Pons (tissue), 1 donor: ENCODE results near the gene PIK3R3.

ENCODE experiments used
- DNase-seq: peaks from one replicate; pipeline ENCODE4 v3.0.0-alpha.2; 2016; ENCODE audit warnings: low spot score

The PIK3R3 gene

DNA sequence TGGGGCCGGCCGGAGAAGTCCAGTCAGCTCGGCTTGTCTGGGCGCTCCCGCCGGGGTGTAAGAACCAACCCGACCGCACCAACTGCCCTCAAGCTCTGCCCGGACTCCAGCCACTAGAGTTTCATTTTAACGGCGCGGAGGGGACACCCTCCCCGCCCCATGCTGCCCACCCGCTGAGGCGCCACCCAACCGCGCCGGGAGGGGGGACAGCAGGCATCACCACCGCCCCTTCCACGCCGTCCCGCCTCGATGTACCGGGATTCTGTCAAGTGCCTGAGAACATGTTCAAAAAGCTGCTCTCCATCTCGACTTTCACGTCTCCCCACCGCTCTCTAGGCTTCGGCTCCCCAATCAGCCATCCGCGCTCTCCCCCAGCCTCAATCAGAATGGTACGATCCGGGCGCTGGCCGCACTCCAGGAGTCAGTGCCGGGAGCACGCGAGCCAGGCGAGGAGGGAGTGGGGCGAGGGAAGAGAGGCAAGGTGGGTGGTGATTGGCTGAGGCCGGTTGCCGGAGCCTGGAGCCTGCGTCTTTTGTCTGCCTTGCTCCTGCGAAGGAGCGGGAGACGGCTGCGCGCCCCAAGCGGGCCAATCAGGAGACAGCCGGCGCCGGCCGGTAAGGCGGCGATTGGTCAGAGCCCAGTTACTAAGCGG is at the start of gene PIK3R3:
PIK3R3 (minus strand) TSS at position 101 of the 652 bp plus-strand sequence. CDS start 677 bp downstream, outside the sequence.
- DNase-seq = peak; percentile 97

DNA sequence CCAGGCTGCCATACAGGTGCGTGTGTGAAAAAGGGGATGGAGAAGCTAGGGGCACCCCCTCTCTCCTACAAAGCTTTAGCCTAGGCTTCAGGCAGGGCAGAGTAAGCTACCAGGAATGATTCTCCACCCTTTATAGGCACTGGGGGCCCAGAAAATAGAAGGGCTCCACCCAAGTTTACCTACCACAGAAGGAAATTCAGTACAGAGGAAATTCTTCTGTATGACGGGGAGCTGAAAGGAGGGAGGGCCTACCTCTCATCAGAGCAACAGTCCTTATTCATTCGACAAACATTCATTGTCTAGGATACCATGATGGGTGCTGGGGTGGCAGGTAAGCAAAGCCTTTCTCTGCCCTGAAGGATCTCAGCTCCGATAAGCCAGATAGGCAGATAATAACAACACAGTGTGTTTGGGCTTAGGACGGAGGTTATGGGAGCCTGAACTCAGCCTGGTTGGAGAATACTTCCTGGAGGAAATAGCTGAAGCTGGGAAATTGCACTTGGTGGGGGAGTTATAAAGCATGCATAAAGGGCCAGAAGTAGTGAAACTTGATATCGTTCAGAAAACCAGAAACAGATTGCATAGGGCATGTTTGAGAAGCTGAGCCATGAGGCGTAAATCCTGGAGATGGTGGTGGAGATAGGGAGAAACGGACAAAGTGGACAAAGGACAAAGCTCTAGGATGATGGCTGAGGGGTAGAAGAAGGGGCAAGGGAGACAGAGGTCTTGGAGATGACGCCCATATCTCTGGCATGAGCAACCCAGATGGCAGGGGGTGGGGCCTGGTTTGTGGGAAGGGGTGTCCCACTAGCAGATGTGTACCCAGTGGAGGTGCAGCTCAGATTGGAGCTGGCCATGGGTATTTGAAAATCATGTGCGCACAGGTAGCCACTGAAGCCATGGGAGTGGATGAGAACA is 49.2 kb upstream of the PIK3R3 start:
- no peak for DNase-seq

DNA sequence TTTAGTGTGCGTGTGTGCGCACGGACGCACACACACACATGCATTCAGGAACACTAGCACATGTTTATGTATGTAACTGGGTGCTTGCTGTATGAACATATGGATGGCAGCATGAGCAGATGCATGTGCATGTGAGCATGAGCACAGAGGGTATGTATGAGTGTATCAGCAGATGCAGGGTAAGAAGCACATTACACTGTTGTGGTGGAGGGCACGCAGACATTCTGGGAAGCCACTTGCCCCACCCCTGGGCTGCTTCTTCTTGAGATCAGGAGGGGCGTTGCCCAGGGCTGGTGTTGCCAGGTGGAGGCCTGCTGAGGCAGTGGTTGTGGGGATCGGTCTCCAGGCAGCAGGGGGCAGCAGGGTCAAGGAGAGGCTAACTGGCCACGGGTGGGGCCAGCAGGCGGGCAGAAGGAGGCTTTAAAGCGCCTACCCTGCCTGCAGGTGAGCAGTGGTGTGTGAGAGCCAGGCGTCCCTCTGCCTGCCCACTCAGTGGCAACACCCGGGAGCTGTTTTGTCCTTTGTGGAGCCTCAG is 47.7 kb upstream of the PIK3R3 start:
- DNase-seq = peak; percentile 57

DNA sequence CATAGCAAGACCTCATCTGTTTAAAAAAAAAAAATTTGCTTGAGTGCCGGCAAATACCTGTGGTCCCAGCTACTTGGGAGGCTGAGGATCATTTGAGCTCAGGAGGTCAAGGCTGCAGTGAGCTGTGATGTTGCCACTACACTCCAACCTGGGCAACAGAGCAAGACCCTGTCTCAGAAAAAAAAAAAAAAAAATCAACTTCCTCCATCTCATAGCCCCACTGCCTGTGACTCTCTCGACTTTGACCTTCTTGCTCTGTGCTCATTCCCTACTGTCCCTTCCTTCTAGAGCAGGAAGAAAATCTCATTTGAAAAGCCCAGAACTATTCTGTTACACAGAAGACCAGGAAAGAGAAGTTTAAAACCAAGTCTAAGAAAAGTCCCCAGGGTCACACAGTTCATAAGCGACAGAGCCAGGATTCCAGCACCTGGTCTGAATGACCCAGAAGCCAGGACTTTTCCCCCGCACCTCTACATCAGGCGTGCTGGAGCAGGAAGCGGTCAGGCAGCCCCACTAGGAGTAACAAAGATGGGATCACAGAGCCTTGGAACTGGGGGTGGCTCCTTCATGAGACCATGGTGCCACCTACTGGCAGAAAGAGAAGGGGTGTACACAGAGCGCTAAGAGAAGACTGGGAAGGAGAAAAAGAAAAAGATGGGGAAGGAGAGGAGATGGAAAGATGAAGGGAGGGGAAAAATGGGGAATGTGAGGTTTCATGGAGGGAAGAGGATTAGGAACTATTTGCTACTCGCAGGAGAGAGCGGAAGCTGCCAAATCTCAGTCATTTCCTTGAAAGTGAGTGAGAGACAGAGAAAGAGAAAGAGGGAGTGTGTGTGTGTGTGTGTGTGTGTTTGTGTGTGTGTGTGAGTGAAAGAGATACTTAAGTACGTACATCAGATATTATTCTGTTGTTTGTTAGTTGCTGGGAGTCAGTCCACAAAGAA is 47.0 kb upstream of the PIK3R3 start:
- DNase-seq = peak; percentile 95

DNA sequence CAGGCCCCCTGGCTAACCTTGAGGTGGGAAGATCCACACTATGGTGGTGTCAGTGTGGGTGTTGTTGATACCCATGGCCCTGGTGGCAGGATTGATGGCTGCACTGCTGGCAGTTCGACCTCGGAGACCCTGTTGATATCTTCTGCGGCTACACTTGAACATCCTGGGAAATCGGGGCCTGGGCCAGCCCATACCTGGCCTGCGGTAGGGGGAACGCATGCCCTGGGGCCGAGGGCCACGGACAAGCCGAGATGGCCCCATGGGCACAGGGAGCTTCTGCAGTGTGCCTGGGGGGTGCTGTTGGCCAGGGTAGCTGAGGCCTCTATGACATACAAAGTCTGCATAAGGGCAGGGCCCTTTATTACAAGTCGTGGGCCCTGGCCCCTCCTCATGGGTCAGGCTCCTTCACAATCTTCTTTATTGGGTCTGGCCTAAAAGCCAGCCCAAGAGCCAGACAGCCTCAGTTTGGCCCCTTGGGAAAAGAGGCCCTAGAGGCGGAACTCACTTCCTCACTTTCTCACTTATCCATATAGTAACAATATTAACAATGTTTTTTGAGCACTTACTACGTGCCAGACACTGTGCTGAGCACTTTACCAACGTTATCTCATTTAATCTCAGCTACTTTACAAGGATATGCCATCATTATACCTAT is 43.9 kb upstream of the PIK3R3 start, which contains the start of gene P3R3URF:
P3R3URF (minus strand) TSS at position 278 of the 655 bp plus-strand sequence; CDS start at position 261, 17 bp downstream.
- DNase-seq = no peak

DNA sequence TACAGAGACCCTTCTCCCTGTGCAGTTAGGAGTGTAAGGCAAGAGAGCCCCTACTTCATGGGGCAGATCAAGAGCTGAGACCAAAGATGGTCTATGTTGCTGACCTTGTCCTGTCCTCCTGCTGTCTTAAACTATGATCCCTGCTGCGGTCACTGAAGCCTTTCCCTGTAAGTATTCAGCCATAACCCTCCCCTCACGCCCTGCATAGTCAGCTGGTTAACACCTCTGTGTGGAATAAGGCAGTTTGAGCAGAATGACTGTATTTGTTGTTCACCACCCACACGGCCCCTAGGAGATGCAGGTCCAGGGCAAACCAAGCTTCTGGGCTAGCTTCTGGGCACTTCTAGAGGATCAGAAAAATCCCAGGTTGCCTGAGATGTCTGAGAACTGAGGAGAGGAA is 42.8 kb upstream of the PIK3R3 start:
- no peak for DNase-seq

DNA sequence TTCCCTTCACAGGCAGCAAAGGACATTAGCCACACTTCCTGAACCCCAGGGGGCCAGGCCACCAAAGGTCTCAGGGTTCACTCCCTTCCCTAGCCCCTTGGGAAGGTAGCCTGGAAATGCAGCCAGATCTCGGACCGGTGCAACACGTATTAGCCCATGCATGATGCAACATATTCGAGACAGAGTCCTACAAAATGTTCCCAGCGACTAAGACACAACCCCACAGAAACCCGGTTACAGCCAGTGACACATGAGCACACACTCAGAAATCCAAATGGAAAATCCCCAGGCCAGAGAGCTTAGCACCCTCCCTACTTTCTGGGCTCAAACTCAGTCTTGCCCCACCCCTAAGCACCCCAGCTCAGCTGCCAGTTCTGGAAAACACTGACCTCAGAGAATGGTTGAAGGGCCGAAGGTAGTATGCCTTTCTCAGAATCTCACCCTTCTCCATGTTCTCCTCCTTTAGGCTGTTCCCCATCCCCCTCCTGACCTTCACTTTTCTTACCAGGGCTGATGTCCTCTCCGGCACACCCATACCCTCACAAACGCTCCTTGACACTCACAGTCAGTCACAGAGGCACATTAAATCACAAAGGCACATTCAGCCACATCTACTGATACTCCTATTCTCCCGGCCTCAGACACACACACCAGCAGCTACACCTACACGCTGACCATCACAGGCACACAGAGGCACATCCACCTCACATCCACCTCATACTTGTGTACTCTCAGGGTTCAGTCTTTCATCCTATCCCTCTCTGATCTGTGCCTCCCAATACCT is 42.2 kb upstream of the PIK3R3 start, which contains the start of gene TSPAN1:
TSPAN1 (plus strand) TSS at position 640 of the 784 bp plus-strand sequence. CDS start 6,021 bp downstream, outside the sequence.
- no peak for DNase-seq

DNA sequence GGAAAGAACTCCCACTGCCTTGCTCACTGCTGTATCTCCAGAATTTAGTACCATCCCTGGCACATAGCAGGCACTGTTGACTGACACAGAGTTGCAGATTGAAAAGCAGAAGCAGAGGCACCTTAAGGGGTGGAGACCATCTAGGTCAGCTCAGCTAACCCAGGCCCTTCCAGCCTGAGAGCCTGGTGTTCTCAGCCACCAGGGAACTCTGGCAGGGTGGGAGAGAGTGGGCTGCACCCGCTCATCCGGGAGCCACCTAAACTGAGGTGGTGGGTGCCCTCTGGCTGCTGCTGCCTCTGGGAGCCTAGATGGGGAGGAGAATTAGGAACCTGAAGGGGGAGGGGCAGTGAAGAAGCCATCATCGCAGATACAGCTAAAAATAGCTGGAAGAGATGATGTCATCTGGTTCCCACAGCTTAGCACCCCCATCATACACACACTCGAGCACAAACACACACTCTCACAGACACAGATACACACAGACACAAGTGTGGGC is 41.0 kb upstream of the PIK3R3 start:
- no peak for DNase-seq

DNA sequence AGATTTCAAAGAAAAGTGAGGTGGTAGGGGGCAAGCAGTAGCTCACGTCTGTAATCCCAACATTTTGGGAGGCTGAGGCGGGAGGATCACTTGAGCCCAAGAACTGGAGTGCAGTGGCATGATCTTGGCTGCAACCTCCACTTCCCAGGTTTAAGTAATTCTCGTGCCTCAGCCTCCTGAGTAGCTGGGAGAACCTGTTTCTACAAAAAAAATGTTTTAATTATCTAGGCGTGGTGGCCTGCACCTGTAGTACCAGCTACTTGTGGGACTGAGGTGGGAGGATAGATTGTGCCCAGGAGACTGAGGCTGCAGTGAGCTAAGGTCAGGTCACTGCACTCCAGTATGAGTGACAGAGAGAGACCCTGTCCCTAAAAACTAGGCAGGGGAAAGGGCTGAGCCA is 39.9 kb upstream of the PIK3R3 start:
- no peak for DNase-seq

DNA sequence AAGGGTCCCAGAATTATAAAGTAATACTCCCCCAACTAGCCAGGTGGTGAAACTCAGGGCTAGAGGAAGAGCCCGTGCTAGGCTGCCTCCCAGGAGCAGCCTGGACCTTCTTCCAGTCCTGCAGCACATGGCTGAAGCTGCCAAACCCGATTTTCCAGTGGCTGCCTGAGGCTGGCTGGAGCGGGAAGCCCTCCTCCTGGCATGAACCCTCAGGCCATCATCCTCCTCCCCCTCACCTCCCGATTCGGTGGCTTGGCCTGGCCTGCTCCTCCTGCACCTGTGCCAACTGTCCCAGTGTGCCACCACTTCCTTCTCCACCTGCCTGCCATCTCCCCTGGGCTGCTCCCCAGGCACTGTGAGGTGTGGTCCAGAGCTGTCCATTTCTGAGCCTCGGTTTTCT is 39.4 kb upstream of the PIK3R3 start:
- no peak for DNase-seq

DNA sequence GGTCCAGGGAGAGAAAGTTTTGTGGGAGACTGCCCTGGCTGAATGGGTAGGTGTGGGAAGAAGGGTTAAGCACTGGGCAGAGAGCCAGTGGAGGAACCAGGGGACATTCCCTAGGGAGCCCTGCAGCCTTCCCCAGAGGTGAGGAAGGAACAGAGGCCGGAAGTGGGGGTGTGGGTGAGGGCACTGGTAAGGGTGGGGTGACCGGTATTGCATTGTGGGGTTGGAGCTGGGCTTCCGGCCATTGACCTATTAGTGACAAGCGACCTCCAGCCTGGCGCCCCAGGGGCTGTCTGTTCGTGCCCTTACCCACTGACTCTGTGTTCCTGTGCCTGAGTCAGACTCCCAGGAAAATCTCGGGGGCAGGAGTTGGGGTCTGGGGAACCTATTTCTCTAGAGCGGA is 38.9 kb upstream of the PIK3R3 start:
- no peak for DNase-seq

DNA sequence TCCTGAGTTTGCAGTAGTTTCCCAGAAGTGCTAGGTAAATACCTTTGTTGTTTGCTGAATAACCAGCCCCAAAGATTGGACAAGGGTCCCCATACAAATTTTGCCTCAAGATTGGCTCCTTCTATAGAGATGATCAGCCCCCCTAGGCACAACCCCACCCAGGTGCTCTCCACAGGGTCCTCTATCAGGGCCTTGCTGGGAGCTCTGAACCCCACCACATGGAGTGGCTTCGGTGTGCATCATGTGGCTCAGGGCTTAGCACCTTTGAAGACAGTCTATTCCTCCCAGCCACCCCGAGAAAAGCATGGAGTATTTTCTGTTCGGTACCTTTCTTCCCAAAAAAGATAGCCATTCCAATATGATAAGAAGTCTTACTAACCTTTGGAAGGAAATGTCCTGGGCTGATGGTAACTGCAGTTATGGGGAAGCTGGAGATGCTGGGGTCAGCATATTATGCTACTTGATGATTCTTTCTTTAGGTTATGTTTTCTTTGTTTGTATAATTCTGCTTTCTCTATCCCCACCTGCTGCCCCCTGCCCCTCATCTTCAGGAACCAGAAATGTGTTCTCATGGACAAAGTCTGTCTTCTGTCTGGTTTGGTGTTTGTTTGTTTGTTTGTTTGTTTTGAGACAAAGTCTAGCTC is 37.5 kb upstream of the PIK3R3 start:
- no peak for DNase-seq

DNA sequence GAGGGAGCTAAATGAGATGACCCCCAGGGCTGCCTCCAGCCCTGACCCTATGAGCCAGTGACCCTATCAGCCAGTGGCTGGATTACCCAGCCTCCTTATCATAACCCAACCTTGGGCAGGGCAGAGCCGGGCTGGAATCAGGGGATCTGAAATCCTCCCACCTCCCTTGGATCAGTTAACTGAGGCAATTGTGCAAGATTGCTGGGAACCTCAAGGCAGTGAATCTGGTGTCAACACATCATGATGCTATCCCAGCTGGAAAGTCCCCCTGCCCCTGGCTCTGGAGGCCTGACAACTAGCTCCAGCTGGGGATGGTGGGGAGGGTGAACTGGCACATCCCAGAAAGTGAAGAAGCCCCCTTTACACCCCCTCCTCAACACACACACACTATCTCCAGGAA is 36.0 kb upstream of the PIK3R3 start:
- DNase-seq = no peak

DNA sequence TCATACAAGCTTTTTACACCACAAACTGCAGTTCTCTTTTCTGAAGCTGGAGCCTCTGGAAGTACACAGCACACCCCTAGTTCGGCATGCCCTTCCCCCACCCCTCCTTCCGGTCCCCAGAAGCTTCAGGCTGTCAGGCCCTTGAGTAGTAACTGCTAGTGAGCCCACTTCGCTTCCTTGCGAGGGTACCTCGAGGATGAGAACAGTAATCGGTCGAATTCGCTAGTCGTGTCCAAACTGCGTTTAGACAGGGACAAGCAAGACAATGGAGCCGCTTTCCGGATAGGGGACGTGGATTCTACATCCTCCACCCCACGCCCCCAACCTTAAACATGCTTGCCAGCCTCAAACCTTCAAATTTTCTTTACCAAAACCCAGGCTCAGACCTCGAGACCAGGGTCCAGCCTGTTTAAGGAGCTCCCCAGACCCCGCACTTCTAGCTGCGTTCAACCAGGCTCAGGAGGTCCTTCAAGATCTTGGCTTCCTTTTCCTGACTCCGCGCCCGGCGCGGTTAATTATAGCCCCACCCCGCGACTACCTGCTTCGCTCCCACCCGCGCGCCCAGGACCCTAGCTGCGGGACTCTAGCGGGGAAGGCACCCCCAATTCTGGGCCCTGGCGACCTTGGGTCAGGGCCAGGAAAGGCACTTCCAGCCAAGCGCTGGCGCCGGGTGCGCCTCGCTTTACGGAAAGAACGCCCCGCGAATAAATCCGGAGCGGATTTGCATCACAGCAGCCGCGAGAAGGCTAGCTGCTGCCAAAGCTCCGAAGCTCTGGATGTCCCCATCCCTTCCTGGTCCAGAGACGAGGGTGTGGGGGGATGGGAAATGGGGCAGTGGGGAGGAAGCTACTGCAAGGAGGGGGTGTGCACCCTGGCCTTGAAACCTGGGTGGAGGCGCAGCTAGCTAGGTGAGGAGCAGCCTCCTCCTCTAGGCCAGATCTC is 34.4 kb upstream of the PIK3R3 start:
- no peak for DNase-seq

DNA sequence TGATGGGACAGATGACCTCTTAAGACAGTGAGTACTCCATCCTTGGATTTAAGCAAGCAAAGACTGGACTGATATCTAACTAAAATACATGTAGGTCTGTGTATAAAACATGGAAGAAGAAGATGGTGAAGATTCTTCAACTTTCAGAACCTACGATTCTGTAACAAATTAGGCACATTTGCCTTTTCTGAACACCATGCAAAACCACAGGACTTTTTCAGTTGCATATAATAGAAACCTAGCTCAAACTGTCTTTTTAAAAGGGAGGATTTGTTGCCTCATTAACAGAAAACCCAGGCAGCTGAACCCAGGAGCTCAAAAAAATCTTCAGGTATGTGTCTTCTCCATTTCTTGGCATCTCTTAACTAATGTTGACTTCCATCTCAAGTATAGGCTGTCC is 27.8 kb upstream of the PIK3R3 start:
- DNase-seq = no peak

DNA sequence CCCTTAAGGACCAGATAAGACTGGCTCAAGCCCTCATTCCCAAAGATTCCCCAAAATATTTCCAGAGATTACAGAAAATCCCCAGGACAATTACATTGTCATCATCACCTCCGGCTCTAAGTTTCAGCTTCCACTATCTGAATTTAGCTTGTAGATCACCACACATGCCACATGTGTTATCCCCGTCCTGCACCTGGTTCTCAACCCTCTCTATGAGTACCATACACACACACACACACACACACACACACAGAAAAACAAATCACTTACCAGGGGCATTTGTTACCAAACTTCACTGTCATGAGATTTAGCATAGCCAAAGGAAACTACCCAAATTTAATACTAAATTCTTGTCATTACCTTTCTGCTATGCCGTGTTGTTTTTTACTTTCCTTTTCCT is 27.1 kb upstream of the PIK3R3 start:
- DNase-seq = no peak

DNA sequence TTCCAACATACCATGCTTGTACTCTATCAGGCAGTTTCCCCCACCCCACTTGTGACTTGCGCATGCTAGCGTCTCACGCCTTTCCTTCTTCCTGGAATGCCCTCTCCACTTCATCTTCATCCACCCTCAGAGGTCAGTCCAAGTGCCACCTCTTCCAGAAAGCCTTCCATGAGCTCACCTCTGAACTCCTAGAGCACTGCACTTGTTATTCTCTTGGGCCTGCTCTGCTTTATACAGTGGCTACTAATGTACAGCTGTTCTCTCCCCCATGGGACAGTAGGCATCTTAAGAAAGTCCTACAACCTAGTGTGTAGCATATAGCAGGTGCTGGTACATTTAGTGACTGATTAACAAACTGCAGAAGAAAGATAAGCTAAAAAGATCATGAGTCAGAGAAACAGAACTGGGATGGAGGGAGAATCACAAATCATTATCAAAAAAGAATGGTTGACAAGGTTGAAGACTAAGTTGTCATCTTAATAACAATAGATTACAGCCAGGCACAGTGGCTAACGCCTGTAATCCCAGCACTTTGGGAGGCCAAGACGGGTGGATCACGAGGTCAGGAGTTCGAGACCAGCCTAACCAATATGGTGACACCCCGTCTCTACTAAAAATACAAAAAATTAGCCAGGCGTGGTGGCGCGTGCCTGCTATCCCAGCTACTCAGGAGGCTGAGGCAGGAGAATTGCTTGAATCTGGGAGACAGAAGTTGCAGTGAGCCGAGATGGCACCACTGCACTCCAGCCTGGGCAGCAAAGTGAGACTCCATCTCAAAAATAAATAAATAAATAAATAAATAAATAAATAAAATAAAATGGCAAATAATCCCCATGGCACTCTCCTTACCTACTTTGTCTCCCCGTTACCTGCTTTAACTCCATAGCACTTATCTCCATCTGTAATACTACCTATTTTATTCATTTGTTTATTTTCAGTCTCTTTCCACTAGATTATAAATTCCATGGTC is 26.2 kb upstream of the PIK3R3 start:
- no peak for DNase-seq
